IMR-90 (cell line): ENCODE results near the gene GLIS1.

ENCODE experiments used
- MAFK ChIP-seq: IDR thresholded peaks from 2 replicates; pipeline ENCODE4 v1.6.1; 2012; ENCODE audit warnings: low read depth, low read length, improper control_type of control experiment
- MAZ ChIP-seq: IDR thresholded peaks from 2 replicates; pipeline ENCODE4 v1.6.1; 2012; ENCODE audit warnings: low read depth, mild to moderate bottlenecking, low read length, improper control_type of control experiment, moderate library complexity, borderline replicate concordance
- MXI1 ChIP-seq: IDR thresholded peaks from 2 replicates; pipeline ENCODE4 v1.6.1; 2012; ENCODE audit warnings: low read depth, mild to moderate bottlenecking, low read length, moderate library complexity, borderline replicate concordance
- NFE2L2 ChIP-seq: fragments of 150-350 bp; IDR thresholded peaks from 2 replicates; pipeline ENCODE4 v1.6.1; 2016; ENCODE audit warnings: low read depth, mild to moderate bottlenecking, low read length
- POLR2A ChIP-seq: IDR thresholded peaks from 2 replicates; pipeline ENCODE4 v1.6.1; 2012; ENCODE audit warnings: mild to moderate bottlenecking, low read depth, low read length
- RAD21 ChIP-seq: IDR thresholded peaks from 2 replicates; pipeline ENCODE4 v1.6.1; 2012; ENCODE audit warnings: low read length, improper control_type of control experiment
- TF ChIP-seq, protein P1 (sequence below): conservative IDR thresholded peaks from 2 replicates; pipeline ENCODE4 v1.5.1; 2012; ENCODE audit warnings: mild to moderate bottlenecking, low read depth, low read length, improper control_type of control experiment

GRCh38 chr1:53595906-53596305, 143.1 kb downstream of the GLIS1 start:
- TF ChIP-seq, protein P1, sequence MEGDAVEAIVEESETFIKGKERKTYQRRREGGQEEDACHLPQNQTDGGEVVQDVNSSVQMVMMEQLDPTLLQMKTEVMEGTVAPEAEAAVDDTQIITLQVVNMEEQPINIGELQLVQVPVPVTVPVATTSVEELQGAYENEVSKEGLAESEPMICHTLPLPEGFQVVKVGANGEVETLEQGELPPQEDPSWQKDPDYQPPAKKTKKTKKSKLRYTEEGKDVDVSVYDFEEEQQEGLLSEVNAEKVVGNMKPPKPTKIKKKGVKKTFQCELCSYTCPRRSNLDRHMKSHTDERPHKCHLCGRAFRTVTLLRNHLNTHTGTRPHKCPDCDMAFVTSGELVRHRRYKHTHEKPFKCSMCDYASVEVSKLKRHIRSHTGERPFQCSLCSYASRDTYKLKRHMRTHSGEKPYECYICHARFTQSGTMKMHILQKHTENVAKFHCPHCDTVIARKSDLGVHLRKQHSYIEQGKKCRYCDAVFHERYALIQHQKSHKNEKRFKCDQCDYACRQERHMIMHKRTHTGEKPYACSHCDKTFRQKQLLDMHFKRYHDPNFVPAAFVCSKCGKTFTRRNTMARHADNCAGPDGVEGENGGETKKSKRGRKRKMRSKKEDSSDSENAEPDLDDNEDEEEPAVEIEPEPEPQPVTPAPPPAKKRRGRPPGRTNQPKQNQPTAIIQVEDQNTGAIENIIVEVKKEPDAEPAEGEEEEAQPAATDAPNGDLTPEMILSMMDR: no peak
- no peak for TF ChIP-seq RAD21
- no peak for TF ChIP-seq POLR2A
- TF ChIP-seq MAFK: no peak
- TF ChIP-seq MXI1: no peak
- no peak for TF ChIP-seq MAZ
- no peak for TF ChIP-seq NFE2L2
